Activated B cell treated with CpG ODN at 0.5 μM for 24 hours (primary cell): Measurements from ENCODE around the gene BRIX1. TPM values are rescaled to one million over a fixed set of nuclear protein-coding genes. Genes with fewer than 3 reads are reported as not detected.

Experiments used
- ATAC-seq: fragments of 200-7000 bp; cut with Tn5 transposase; one replicate; pipeline ENCODE4 v1.10.0; 2021; ENCODE audit warnings: low read depth, mild to moderate bottlenecking, moderate library complexity
- CTCF ChIA-PET: fragments of 350-600 bp; sonication (Branson Sonifier 250); formaldehyde crosslinking; loops from one replicate; lab custom pipeline; 2021; ENCODE audit warnings: antibody characterized with exemption; lab: Charles Lee
- POLR2A ChIA-PET: fragments of 350-600 bp; sonication (Branson Sonifier 250); formaldehyde crosslinking; loops from one replicate; lab custom pipeline; 2021; ENCODE audit warnings: antibody characterized with exemption; lab: Charles Lee
- DNase-seq: peaks from one replicate; pipeline ENCODE4 v3.0.0; 2022
- H3K27ac Mint-ChIP-seq: one replicate; pipeline ENCODE4 v1.8.0; 2020; ENCODE audit warnings: mixed read lengths
- H3K27me3 Mint-ChIP-seq: one replicate; pipeline ENCODE4 v1.8.0; 2021; ENCODE audit warnings: mixed read lengths
- H3K36me3 Mint-ChIP-seq: one replicate; pipeline ENCODE4 v1.8.0; 2021; ENCODE audit warnings: low read depth, mixed read lengths
- H3K4me1 Mint-ChIP-seq: one replicate; pipeline ENCODE4 v1.8.0; 2021; ENCODE audit warnings: mixed read lengths
- H3K4me3 Mint-ChIP-seq: one replicate; pipeline ENCODE4 v1.8.0; 2020; ENCODE audit warnings: mild to moderate bottlenecking, mixed read lengths
- H3K9me3 Mint-ChIP-seq: one replicate; pipeline ENCODE4 v1.8.0; 2020; ENCODE audit warnings: mixed read lengths
- CTCF ChIP-seq: fragments of 200-600 bp; IDR thresholded peaks from one replicate; pipeline ENCODE4 v1.8.0; 2022; ENCODE audit warnings: antibody characterized with exemption, mild to moderate bottlenecking
- intact Hi-C: fragments of 100-400 bp; cut with micrococcal nuclease; formaldehyde crosslinking; loops from one replicate; pipeline ENCODE4 v1.15.1; 2024
- total RNA-seq: library from RNA; stranded (reverse); gene quantifications from 2 replicates; pipeline ENCODE4 v1.2.3, GENCODE V29; 2022

BRIX1 gene
- total RNA-seq, 1 donor from 2014 or later, result 42.4 TPM

DNA sequence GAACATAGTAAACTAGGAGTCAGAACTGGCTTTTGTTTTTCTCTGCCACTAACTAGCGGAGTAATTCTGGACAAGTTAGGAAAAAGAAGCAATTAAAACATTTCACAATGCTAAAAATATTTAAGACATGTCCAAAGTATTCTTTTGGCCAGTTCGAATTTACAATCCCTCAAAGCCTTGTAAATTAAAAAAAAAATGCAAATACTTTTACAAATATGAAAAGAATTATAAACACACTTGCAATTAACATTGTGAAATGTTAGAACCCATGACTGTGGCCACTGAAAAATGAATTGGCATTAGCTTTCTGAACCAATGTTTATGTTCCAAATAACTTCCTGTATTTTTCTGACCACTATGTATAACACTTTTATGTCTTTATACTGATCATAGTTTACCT, 2.4 kb upstream of the BRIX1 start:
- DNase-seq, result no peak
- H3K4me3 Mint-ChIP-seq, result no peak overlapping the region
- no peak for ATAC-seq
- peaks cover 34% of the 10 kb centered on the region for H3K4me1 Mint-ChIP-seq
- intact Hi-C loops, result loop anchor here (10.0 kb wide), 1 partner anchor 668 kb away; no protein-coding TSS in a partner anchor
- H3K9me3 Mint-ChIP-seq, result no peaks in the 10 kb centered on the region
- H3K27me3 Mint-ChIP-seq, result no peaks in the 10 kb centered on the region
- ChIA-PET POLR2A (interaction anchor here (1.8 kb wide), 1 partner anchor 16 kb away, joined by 6 read pairs; the partner anchor contains the start of gene DNAJC21), CTCF (no interaction called here)
- no peak for TF ChIP-seq CTCF
- no peak overlapping the region for H3K27ac Mint-ChIP-seq
- peaks cover 46% of the 10 kb centered on the region for H3K36me3 Mint-ChIP-seq

GRCh38 chr5:34914671-34915138, 806 bp upstream of the BRIX1 start:
- no peak for TF ChIP-seq CTCF
- no peaks in the 10 kb centered on the region for H3K27me3 Mint-ChIP-seq
- ATAC-seq (no peak), DNase-seq (peak; percentile 23)
- intact Hi-C loops, result loop anchor here (1.0 to 10.0 kb wide), 8 partner anchors 10 to 1328 kb away; partner anchors contain the start of genes DNAJC21, SKP2 and TTC23L
- H3K4me1 Mint-ChIP-seq, result peaks cover 34% of the 10 kb centered on the region
- peaks cover 38% of the 10 kb centered on the region for H3K36me3 Mint-ChIP-seq
- no peaks in the 10 kb centered on the region for H3K9me3 Mint-ChIP-seq
- CTCF ChIA-PET, result interaction anchor here (0.7 to 2.9 kb wide), 4 partner anchors 15 to 1327 kb away, joined by 3 to 15 read pairs (median 4); partner anchors contain the start of genes DNAJC21 and NADK2
- no peak overlapping the region for H3K4me3 Mint-ChIP-seq
- POLR2A ChIA-PET, result interaction anchor here (1.1 to 4.0 kb wide), 5 partner anchors 9 to 415 kb away, joined by 3 to 125 read pairs (median 20); partner anchors contain the start of genes DNAJC21 and TTC23L
- H3K27ac Mint-ChIP-seq, result no peak overlapping the region

GRCh38 chr5:34915856-34916192, 313 bp downstream of the BRIX1 start:
- no peak for DNase-seq
- Mint-ChIP-seq H3K36me3 (peaks cover 37% of the 10 kb centered on the region), H3K27me3 (no peaks in the 10 kb centered on the region), H3K4me3 (no peak overlapping the region), H3K4me1 (peaks cover 34% of the 10 kb centered on the region), H3K9me3 (no peaks in the 10 kb centered on the region), H3K27ac (no peak overlapping the region)
- ChIA-PET POLR2A (interaction anchor here (0.8 to 4.0 kb wide), 9 partner anchors 8 to 1475 kb away, joined by 3 to 125 read pairs (median 9); partner anchors contain the start of genes AMACR, DNAJC21, LMBRD2 and NADK2), CTCF (interaction anchor here (2.9 kb wide), 1 partner anchor 14 kb away, joined by 15 read pairs; the partner anchor contains the start of gene DNAJC21)
- intact Hi-C loops, result loop anchor here (1.0 to 10.0 kb wide), 8 partner anchors 8 to 1326 kb away; partner anchors contain the start of genes DNAJC21, SKP2 and TTC23L
- ATAC-seq, result no peak
- TF ChIP-seq CTCF, result no peak

DNA sequence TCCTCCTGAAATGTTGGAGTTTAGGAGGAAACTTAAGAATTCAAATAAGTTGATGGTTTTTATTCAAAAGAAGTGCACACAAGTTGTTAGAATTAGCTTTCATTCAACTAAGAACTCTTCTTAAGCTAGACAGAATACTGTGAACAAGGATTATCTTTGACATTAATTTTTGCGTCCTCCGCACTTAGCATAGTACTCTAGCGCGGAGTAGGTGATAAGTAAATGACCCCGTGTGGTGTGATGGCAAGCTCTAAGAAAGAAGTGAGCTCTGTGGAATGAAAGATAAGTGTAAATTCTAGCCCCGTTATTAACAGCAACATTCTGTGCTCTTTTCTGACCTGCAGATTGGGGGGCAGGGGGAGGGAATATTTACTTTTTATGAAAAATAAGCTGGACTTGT, 1.0 kb downstream of the BRIX1 start:
- ATAC-seq (no peak), DNase-seq (no peak)
- ChIA-PET CTCF (interaction anchor here (0.7 to 2.9 kb wide), 3 partner anchors 10 to 13 kb away, joined by 3 to 15 read pairs (median 3); partner anchors contain the start of gene DNAJC21), POLR2A (interaction anchor here (1.4 to 4.0 kb wide), 6 partner anchors 13 to 1475 kb away, joined by 3 to 125 read pairs (median 10); partner anchors contain the start of genes AMACR, DNAJC21, LMBRD2 and SKP2)
- TF ChIP-seq CTCF, result no peak
- H3K4me1 Mint-ChIP-seq, result peaks cover 34% of the 10 kb centered on the region
- H3K4me3 Mint-ChIP-seq, result no peak overlapping the region
- H3K27me3 Mint-ChIP-seq, result no peaks in the 10 kb centered on the region
- peaks cover 37% of the 10 kb centered on the region for H3K36me3 Mint-ChIP-seq
- no peaks in the 10 kb centered on the region for H3K9me3 Mint-ChIP-seq
- H3K27ac Mint-ChIP-seq, result no peak overlapping the region
- intact Hi-C loops, result loop anchor here (10.0 kb wide), 1 partner anchor 672 kb away; no protein-coding TSS in a partner anchor

- ChIA-PET CTCF (no interaction called here), POLR2A (interaction anchor here (1.8 to 4.0 kb wide), 2 partner anchors 11 to 79 kb away, joined by 9 to 125 read pairs; partner anchors contain the start of genes DNAJC21 and TTC23L)
- Mint-ChIP-seq H3K9me3 (no peaks in the 10 kb centered on the region), H3K36me3 (peaks cover 38% of the 10 kb centered on the region), H3K4me3 (no peak overlapping the region), H3K4me1 (peaks cover 34% of the 10 kb centered on the region), H3K27me3 (no peaks in the 10 kb centered on the region), H3K27ac (peak overlapping the region; percentile 19)
- DNase-seq, result no peak
- no peak for ATAC-seq
- no peak for TF ChIP-seq CTCF
- intact Hi-C loops, result loop anchor here (10.0 kb wide), 1 partner anchor 673 kb away; no protein-coding TSS in a partner anchor
Measured at GRCh38 chr5:34918025-34918424, 2.5 kb downstream of the BRIX1 start.
